GM19238 (cell line): Measurements from ENCODE around the gene C13orf42.
A peak's percentile ranks its signal among the peaks of the same experiment; 100 is the strongest.

Experiments
- DNase-seq: peaks from one replicate; pipeline ENCODE4 v3.0.0; 2011; ENCODE audit warnings: low spot score; ENCODE audit not compliant: insufficient read length

C13orf42 gene

GRCh38 chr13:51111174-51111573, at the start of gene C13orf42:
Gene C13orf42, minus strand, starts transcription at chr13:51111274. Its CDS starts 65 bp downstream, at chr13:51111209.
- DNase-seq, result no peak

- DNase-seq, result no peak
These were observed 47.9 kb upstream of the C13orf42 start for GRCh38 chr13:51158880-51159518.

- no peak for DNase-seq
These were observed 47.3 kb upstream of the C13orf42 start for GRCh38 chr13:51158365-51158764.

- DNase-seq, result no peak
These were observed 45.6 kb upstream of the C13orf42 start for GRCh38 chr13:51156648-51157047.

- no peak for DNase-seq
These were observed 44.9 kb upstream of the C13orf42 start for GRCh38 chr13:51155776-51156515.

- no peak for DNase-seq
These were observed 44.1 kb upstream of the C13orf42 start for GRCh38 chr13:51155161-51155560.

GRCh38 chr13:51154029-51154555, 43.0 kb upstream of the C13orf42 start:
- no peak for DNase-seq

GRCh38 chr13:51153527-51153926, 42.5 kb upstream of the C13orf42 start:
- no peak for DNase-seq

- no peak for DNase-seq
These were observed 41.6 kb upstream of the C13orf42 start for GRCh38 chr13:51152701-51153100.

GRCh38 chr13:51151463-51151862, 40.4 kb upstream of the C13orf42 start:
- no peak for DNase-seq

- no peak for DNase-seq
These were observed 38.0 kb upstream of the C13orf42 start for GRCh38 chr13:51148952-51149573.

- no peak for DNase-seq
These were observed 37.3 kb upstream of the C13orf42 start for GRCh38 chr13:51148223-51148951.

GRCh38 chr13:51147732-51148131, 36.7 kb upstream of the C13orf42 start:
- no peak for DNase-seq

- DNase-seq, result no peak
These were observed 35.6 kb upstream of the C13orf42 start for GRCh38 chr13:51146667-51147066.

- DNase-seq, result no peak
These were observed 26.2 kb upstream of the C13orf42 start for GRCh38 chr13:51137250-51137649.

- DNase-seq, result no peak
These were observed 25.4 kb upstream of the C13orf42 start for GRCh38 chr13:51136276-51136980.

- DNase-seq, result no peak
These were observed 23.8 kb upstream of the C13orf42 start for GRCh38 chr13:51134763-51135365.

- DNase-seq, result no peak
These were observed 19.3 kb upstream of the C13orf42 start for GRCh38 chr13:51130348-51130747.

- peak; percentile 34 for DNase-seq
These were observed 14.6 kb upstream of the C13orf42 start for GRCh38 chr13:51125495-51126226.
